ENCODE measurements around the gene SPEM1. TPM values are rescaled to one million over a fixed set of nuclear protein-coding genes. Genes with fewer than 3 reads are reported as not detected.

Gene SPEM1
- total and polyA plus RNA-seq, 8 donors, result 0.20 TPM; not detected in 7

- H3K4me3 ChIP-seq, result no peak overlapping the region
- H3K36me3 ChIP-seq, result peaks cover 0 to 27% (median 20%) of the 10 kb centered on the region in 4 donors
- H3K27ac ChIP-seq, result no peak overlapping the region
- H3K9me3 ChIP-seq, result no peaks in the 10 kb centered on the region
- WGBS, 5 donors, result 89 to 94% (median 91%) methylated on average over 6 of the region's 6 CpGs
- H3K27me3 ChIP-seq, result peaks cover 0 to 11% (median 0%) of the 10 kb centered on the region in 3 donors
- peaks cover 14 to 23% (median 19%) of the 10 kb centered on the region in 4 donors for H3K4me1 ChIP-seq
- no peak for DNase-seq
- no peak for TF ChIP-seq POLR2AphosphoS5 (IDR thresholded peaks at IDR 0.05)
- TF ChIP-seq POLR2A (IDR thresholded peaks at IDR 0.05), result no peak
- TF ChIP-seq CTCF (IDR thresholded peaks at IDR 0.05), result no peak
- no peak for TF ChIP-seq EP300 (IDR thresholded peaks at IDR 0.05)
- intact Hi-C loops (cut with DNase I; ENCODE audit: low total_unique reads), result no loop called here
Observed at GRCh38 chr17:7409716-7410115, 10.4 kb upstream of the SPEM1 start.

GRCh38 chr17:7410634-7411426 lies 9.3 kb upstream of the SPEM1 start:
- Histone ChIP-seq H3K27ac (no peak overlapping the region), H3K9me3 (no peaks in the 10 kb centered on the region), H3K4me3 (no peak overlapping the region), H3K36me3 (peaks cover 0 to 39% (median 26%) of the 10 kb centered on the region in 4 donors), H3K4me1 (peaks cover 3 to 12% (median 8%) of the 10 kb centered on the region in 4 donors), H3K27me3 (no peaks in the 10 kb centered on the region)
- TF ChIP-seq POLR2AphosphoS5 (IDR thresholded peaks at IDR 0.05) (no peak), POLR2A (IDR thresholded peaks at IDR 0.05) (no peak), EP300 (IDR thresholded peaks at IDR 0.05) (no peak), CTCF (IDR thresholded peaks at IDR 0.05) (no peak)
- intact Hi-C loops (cut with DNase I; ENCODE audit: low total_unique reads), result no loop called here
- no peak for DNase-seq
- WGBS, 5 donors, result 78 to 89% (median 84%) methylated on average over 21 to 25 of the region's 25 CpGs

- Histone ChIP-seq H3K27me3 (no peaks in the 10 kb centered on the region), H3K4me1 (peaks cover 0 to 6% (median 5%) of the 10 kb centered on the region in 4 donors), H3K27ac (no peak overlapping the region), H3K9me3 (no peaks in the 10 kb centered on the region), H3K36me3 (peaks cover 0 to 43% (median 27%) of the 10 kb centered on the region in 4 donors), H3K4me3 (no peak overlapping the region)
- intact Hi-C loops (cut with DNase I; ENCODE audit: low total_unique reads), result no loop called here
- TF ChIP-seq CTCF (IDR thresholded peaks at IDR 0.05), result no peak
- no peak for TF ChIP-seq POLR2AphosphoS5 (IDR thresholded peaks at IDR 0.05)
- TF ChIP-seq EP300 (IDR thresholded peaks at IDR 0.05), result no peak
- no peak for TF ChIP-seq POLR2A (IDR thresholded peaks at IDR 0.05)
- 80 to 90% (median 86%) methylated on average over 2 to 8 of the region's 8 CpGs for WGBS, 5 donors
- DNase-seq, result no peak
Observed at GRCh38 chr17:7411427-7411750, 8.7 kb upstream of the SPEM1 start.

- Histone ChIP-seq H3K4me3 (no peak overlapping the region), H3K9me3 (no peaks in the 10 kb centered on the region), H3K4me1 (peaks cover 0 to under 1% (median 0%) of the 10 kb centered on the region in 4 donors), H3K27ac (no peak overlapping the region), H3K27me3 (peaks cover 0 to 5% (median 0%) of the 10 kb centered on the region in 3 donors), H3K36me3 (peaks cover 0 to 62% (median 35%) of the 10 kb centered on the region in 4 donors)
- 71 to 80% (median 78%) methylated on average over 6 of the region's 6 CpGs for WGBS, 5 donors
- TF ChIP-seq POLR2AphosphoS5 (IDR thresholded peaks at IDR 0.05), result no peak
- TF ChIP-seq EP300 (IDR thresholded peaks at IDR 0.05), result no peak
- no peak for TF ChIP-seq CTCF (IDR thresholded peaks at IDR 0.05)
- no peak for TF ChIP-seq POLR2A (IDR thresholded peaks at IDR 0.05)
- DNase-seq, result no peak
- intact Hi-C loops (cut with DNase I; ENCODE audit: low total_unique reads), result no loop called here
Observed at GRCh38 chr17:7413346-7413985, 6.7 kb upstream of the SPEM1 start.

Measured in stomach (tissue), 9 donors.